Measurements from ENCODE around the gene CCDC116. TPM values are rescaled to one million over a fixed set of nuclear protein-coding genes. Genes with fewer than 3 reads are reported as not detected.

The CCDC116 gene
- polyA plus RNA-seq (0.28 and 1.1 TPM in 2 replicates), polyA minus RNA-seq (0.49 and 0.81 TPM in 2 replicates)

- Histone ChIP-seq H3K27ac (ENCODE audit: low read length) (no peak within 1 kb of the TSS), H3K9me2 (ENCODE audit: insufficient read depth, low read length) (no peaks in the 10 kb centered on the region), H2AFZ (ENCODE audit: low read depth, low read length) (no peak within 1 kb of the TSS), H3K79me2 (replicated peaks; ENCODE audit: insufficient read depth, low read length) (no peaks in the 10 kb centered on the region), H3K4me2 (ENCODE audit: low read length) (no peak within 1 kb of the TSS), H3K36me3 (ENCODE audit: insufficient read depth, low read length) (no peaks in the 10 kb centered on the region), H4K20me1 (ENCODE audit: insufficient read depth) (no peaks in the 10 kb centered on the region), H3K4me3 (ENCODE audit: low read length) (no peak within 1 kb of the TSS), H3F3A (ENCODE audit: insufficient read depth, low read length, poor library complexity, severe bottlenecking) (no peaks in the 10 kb centered on the region), H3K9me3 (ENCODE audit: low read length) (no peaks in the 10 kb centered on the region), H3K27me3 (ENCODE audit: insufficient read depth, low read depth, low read length) (no peaks in the 10 kb centered on the region), H3K9ac (ENCODE audit: low read length) (no peak within 1 kb of the TSS)
- no peak for TF ChIP-seq REST (IDR thresholded peaks at IDR 0.05; ENCODE audit: borderline replicate concordance)
- TF ChIP-seq RAD21 (conservative IDR thresholded peaks at IDR 0.05) = no peak
Observed at GRCh38 chr22:21632237-21632895, at the start of gene CCDC116. CCDC116 (plus strand) TSS chr22:21632760; CDS start chr22:21633182, 422 bp downstream.

- H3K27ac ChIP-seq (ENCODE audit: low read length) = no peak overlapping the region
- H3K27me3 ChIP-seq (ENCODE audit: insufficient read depth, low read depth, low read length) = no peaks in the 10 kb centered on the region
- no peaks in the 10 kb centered on the region for H3K9me2 ChIP-seq (ENCODE audit: insufficient read depth, low read length)
- no peak for TF ChIP-seq SMC3 (conservative IDR thresholded peaks at IDR 0.05; ENCODE audit: poor library complexity)
- no peak overlapping the region for H3K4me3 ChIP-seq (ENCODE audit: low read length)
- no peaks in the 10 kb centered on the region for H3K9me3 ChIP-seq (ENCODE audit: low read length)
- peaks cover 62% of the 10 kb centered on the region for H3K79me2 ChIP-seq (replicated peaks; ENCODE audit: insufficient read depth, low read length)
- peaks cover 12% of the 10 kb centered on the region for H4K20me1 ChIP-seq (ENCODE audit: insufficient read depth)
- no peaks in the 10 kb centered on the region for H3K36me3 ChIP-seq (ENCODE audit: insufficient read depth, low read length)
- no peak overlapping the region for H3K9ac ChIP-seq (ENCODE audit: low read length)
- H3K4me2 ChIP-seq (ENCODE audit: low read length) = no peak overlapping the region
- no peaks in the 10 kb centered on the region for H3F3A ChIP-seq (ENCODE audit: insufficient read depth, low read length, poor library complexity, severe bottlenecking)
- no peak overlapping the region for H2AFZ ChIP-seq (ENCODE audit: low read depth, low read length)
Observed at GRCh38 chr22:21582801-21583740, 49.5 kb upstream of the CCDC116 start.

GRCh38 chr22:21585389-21585788 is 47.2 kb upstream of the CCDC116 start:
- TF ChIP-seq MXI1 (conservative IDR thresholded peaks at IDR 0.05; ENCODE audit: poor library complexity, severe bottlenecking) (no peak), SMC3 (conservative IDR thresholded peaks at IDR 0.05; ENCODE audit: poor library complexity) (no peak), EP300 (conservative IDR thresholded peaks at IDR 0.05; ENCODE audit: poor library complexity, severe bottlenecking) (no peak), REST (IDR thresholded peaks at IDR 0.05; ENCODE audit: borderline replicate concordance) (no peak), POLR2AphosphoS5 (IDR thresholded peaks at IDR 0.05) (no peak), TAF1 (IDR thresholded peaks at IDR 0.05; ENCODE audit: low read depth) (no peak), RAD21 (conservative IDR thresholded peaks at IDR 0.05) (no peak), EZH2 (IDR thresholded peaks at IDR 0.05; ENCODE audit: borderline replicate concordance, insufficient read depth, low read length, poor library complexity, severe bottlenecking) (no peak), CTCF (IDR thresholded peaks at IDR 0.05; ENCODE audit: poor library complexity, severe bottlenecking) (no peak)
- Histone ChIP-seq H4K20me1 (ENCODE audit: insufficient read depth) (peaks cover 6% of the 10 kb centered on the region), H3K79me2 (replicated peaks; ENCODE audit: insufficient read depth, low read length) (peaks cover 55% of the 10 kb centered on the region), H2AFZ (ENCODE audit: low read depth, low read length) (no peak overlapping the region), H3K9me2 (ENCODE audit: insufficient read depth, low read length) (no peaks in the 10 kb centered on the region), H3K9me3 (ENCODE audit: low read length) (no peaks in the 10 kb centered on the region), H3K9ac (ENCODE audit: low read length) (no peak overlapping the region), H3K4me3 (ENCODE audit: low read length) (no peak overlapping the region), H3K27ac (ENCODE audit: low read length) (no peak overlapping the region), H3K27me3 (ENCODE audit: insufficient read depth, low read depth, low read length) (no peaks in the 10 kb centered on the region), H3F3A (ENCODE audit: insufficient read depth, low read length, poor library complexity, severe bottlenecking) (no peaks in the 10 kb centered on the region), H3K36me3 (ENCODE audit: insufficient read depth, low read length) (no peaks in the 10 kb centered on the region), H3K4me2 (ENCODE audit: low read length) (no peak overlapping the region)
